ENCODE results near the gene BSND.

DNA sequence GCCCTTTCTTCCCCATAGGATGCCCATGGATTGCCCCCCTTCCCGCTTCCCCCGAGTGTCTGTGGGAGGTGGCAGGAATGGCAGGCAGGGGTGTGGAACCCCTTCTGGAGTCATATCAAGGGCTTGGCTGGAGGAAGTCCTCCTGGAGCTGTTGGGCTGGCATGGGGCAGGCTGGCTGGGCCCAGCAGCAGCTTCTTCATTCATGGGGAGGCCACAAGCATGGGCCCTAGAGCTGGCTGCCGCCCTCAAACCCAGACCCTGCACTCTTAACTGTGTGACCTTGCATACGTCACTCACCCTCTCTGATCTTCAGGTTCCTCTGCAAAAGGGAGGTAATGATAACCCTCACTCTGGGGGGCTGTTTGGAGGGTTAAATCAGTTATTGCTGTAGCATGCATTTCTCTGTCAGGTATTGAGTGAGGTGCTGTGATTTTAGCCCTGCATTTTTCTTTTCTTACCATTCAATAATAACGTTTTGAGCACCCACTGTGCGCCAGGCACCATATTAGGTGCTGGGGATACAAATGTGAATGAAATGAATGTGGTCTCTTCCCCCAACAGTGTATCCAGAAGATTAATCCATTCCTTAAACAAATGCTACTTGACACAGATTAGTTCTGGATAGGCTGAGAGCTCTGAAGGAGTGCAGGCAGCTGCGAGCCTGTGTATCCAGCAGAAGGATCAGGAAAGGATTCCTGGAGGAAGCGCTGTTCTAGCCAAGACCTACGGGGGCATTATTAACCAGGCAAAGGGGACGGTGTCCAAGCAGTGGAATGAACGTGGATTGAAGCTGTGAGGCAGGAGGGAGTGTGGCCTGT lies 49.9 kb downstream of the BSND start:
- TF ChIP-seq CTCF (optimal IDR thresholded peaks at IDR 0.05 in 1 of 3, IDR thresholded peaks at IDR 0.05 in 1 of 3, conservative IDR thresholded peaks at IDR 0.05 in 1 of 3; ENCODE audit: extremely low read depth in 1 of 3, insufficient read depth in 2 of 3, low read length in 3 of 3) (no peak), EZH2 (IDR thresholded peaks at IDR 0.05; ENCODE audit: low read length) (no peak)
